Measurements from ENCODE around the gene MMP10. TPM values are rescaled to one million over a fixed set of nuclear protein-coding genes. Genes with fewer than 3 reads are reported as not detected.

MMP10 gene
- total RNA-seq, 1 donor from 2014 or later = not detected

GRCh38 chr11:102793677-102794290, 13.4 kb upstream of the MMP10 start:
- TF ChIP-seq, protein P1, sequence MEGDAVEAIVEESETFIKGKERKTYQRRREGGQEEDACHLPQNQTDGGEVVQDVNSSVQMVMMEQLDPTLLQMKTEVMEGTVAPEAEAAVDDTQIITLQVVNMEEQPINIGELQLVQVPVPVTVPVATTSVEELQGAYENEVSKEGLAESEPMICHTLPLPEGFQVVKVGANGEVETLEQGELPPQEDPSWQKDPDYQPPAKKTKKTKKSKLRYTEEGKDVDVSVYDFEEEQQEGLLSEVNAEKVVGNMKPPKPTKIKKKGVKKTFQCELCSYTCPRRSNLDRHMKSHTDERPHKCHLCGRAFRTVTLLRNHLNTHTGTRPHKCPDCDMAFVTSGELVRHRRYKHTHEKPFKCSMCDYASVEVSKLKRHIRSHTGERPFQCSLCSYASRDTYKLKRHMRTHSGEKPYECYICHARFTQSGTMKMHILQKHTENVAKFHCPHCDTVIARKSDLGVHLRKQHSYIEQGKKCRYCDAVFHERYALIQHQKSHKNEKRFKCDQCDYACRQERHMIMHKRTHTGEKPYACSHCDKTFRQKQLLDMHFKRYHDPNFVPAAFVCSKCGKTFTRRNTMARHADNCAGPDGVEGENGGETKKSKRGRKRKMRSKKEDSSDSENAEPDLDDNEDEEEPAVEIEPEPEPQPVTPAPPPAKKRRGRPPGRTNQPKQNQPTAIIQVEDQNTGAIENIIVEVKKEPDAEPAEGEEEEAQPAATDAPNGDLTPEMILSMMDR (conservative IDR thresholded peaks at IDR 0.05) = no peak
- no peak overlapping the region for H3K27ac Mint-ChIP-seq (ENCODE audit: unreplicated experiment)
- no peaks in the 10 kb centered on the region for H3K9me3 Mint-ChIP-seq
- no peaks in the 10 kb centered on the region for H3K27me3 Mint-ChIP-seq (ENCODE audit: low read depth)
- DNase-seq (ENCODE audit: low read depth, low spot score) = no peak
- no peak overlapping the region for H3K4me3 Mint-ChIP-seq
- H3K4me1 Mint-ChIP-seq = no peaks in the 10 kb centered on the region
- H3K36me3 Mint-ChIP-seq (ENCODE audit: low read depth) = no peaks in the 10 kb centered on the region

DNA sequence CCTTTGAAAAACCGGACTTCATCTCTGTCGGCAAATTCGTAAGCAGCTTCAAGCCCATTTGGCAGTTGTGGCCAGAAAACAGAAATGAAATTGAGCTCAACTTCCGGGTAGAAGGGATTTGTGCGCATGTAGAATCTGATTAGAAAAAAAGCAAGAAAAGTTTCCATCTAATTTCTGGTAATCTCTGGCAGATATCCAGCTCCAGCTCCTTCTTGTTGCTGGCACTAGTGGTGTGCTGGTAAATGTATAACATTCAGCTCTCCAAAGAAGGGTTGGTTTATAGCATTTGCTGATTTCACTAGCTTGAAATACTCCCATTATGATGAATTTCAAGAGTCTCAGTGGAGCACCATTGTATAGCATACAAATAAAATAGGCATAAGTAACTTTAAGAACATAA, 12.2 kb upstream of the MMP10 start:
- no peak overlapping the region for H3K4me3 Mint-ChIP-seq
- TF ChIP-seq, protein P1 (conservative IDR thresholded peaks at IDR 0.05) = no peak
- H3K36me3 Mint-ChIP-seq (ENCODE audit: low read depth) = no peaks in the 10 kb centered on the region
- H3K9me3 Mint-ChIP-seq = no peaks in the 10 kb centered on the region
- H3K27ac Mint-ChIP-seq (ENCODE audit: unreplicated experiment) = no peak overlapping the region
- H3K27me3 Mint-ChIP-seq (ENCODE audit: low read depth) = no peaks in the 10 kb centered on the region
- DNase-seq (ENCODE audit: low read depth, low spot score) = no peak
- no peaks in the 10 kb centered on the region for H3K4me1 Mint-ChIP-seq

- Mint-ChIP-seq H3K4me3 (no peak overlapping the region), H3K4me1 (no peaks in the 10 kb centered on the region), H3K27ac (ENCODE audit: unreplicated experiment) (no peak overlapping the region), H3K36me3 (ENCODE audit: low read depth) (no peaks in the 10 kb centered on the region), H3K9me3 (no peaks in the 10 kb centered on the region), H3K27me3 (ENCODE audit: low read depth) (no peaks in the 10 kb centered on the region)
- TF ChIP-seq, protein P1 (conservative IDR thresholded peaks at IDR 0.05) = no peak
- DNase-seq (ENCODE audit: low read depth, low spot score) = no peak
Measured at GRCh38 chr11:102791271-102792036, 11.0 kb upstream of the MMP10 start.

DNA sequence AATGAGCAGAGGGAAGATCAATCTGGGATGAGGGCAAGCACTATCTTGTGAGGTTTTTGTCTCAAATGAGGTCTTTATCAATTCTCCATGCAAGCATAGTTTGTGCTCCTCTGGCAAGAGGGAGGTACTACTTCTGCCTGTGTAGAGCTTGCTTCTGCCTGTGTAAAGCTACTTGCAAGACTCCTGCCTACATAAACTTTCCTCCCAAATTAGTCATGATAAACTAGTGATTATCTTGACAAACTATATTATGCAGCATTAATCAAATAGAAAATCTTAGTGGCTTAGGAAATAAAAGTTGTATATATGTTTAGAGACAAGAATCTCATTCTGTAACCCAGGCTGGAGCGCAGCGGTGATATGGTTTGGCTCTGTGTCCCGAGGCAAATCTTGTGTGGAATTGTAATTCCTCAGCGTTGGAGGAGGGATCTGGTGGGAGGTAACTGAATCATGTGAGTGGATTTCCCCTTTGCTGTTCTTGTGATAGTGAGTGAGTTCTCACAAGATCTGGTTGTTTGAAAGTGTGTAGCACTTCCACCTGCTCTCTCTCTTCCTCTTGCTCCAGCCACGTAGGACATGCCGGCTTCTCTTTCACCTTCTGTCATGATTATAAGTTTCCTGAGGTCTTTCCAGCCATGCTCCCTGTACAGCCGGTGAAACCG, 8.0 kb upstream of the MMP10 start:
- Mint-ChIP-seq H3K27me3 (ENCODE audit: low read depth) (no peaks in the 10 kb centered on the region), H3K27ac (ENCODE audit: unreplicated experiment) (no peak overlapping the region), H3K36me3 (ENCODE audit: low read depth) (no peaks in the 10 kb centered on the region)

DNA sequence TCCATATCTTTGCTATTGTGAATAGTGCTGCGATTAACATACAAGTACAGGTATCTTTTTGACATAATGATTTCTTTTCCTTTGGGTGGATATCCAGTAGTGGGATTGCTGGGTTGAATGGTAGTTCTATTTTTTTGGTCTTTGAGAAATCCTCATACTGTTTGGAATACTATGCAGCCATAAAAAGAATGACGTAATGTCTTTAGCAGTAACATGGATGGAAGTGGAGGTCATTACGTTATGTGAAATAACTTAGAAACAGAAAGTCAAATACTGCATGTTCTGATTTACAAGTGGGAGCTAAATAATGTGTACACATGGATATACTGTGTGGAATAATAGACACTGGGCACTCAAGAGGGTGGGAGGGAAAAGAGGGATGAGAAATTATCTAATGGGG, 4.0 kb upstream of the MMP10 start:
- Mint-ChIP-seq H3K4me3 (no peak overlapping the region), H3K4me1 (peaks cover 11% of the 10 kb centered on the region), H3K27me3 (ENCODE audit: low read depth) (no peaks in the 10 kb centered on the region), H3K36me3 (ENCODE audit: low read depth) (no peaks in the 10 kb centered on the region), H3K27ac (ENCODE audit: unreplicated experiment) (no peak overlapping the region), H3K9me3 (no peaks in the 10 kb centered on the region)
- DNase-seq (ENCODE audit: low read depth, low spot score) = no peak
- TF ChIP-seq, protein P1 (conservative IDR thresholded peaks at IDR 0.05) = no peak

More for the DNA sequence above, 8.0 kb upstream of the MMP10 start:
- no peak overlapping the region for H3K4me3 Mint-ChIP-seq
- TF ChIP-seq, protein P1 (conservative IDR thresholded peaks at IDR 0.05) = no peak
- H3K9me3 Mint-ChIP-seq = no peaks in the 10 kb centered on the region
- no peak for DNase-seq (ENCODE audit: low read depth, low spot score)
- H3K4me1 Mint-ChIP-seq = no peaks in the 10 kb centered on the region
